ENCODE data around the gene PPM1L. TPM values are rescaled to one million over a fixed set of nuclear protein-coding genes. Genes with fewer than 3 reads are reported as not detected.
"Not testable (repeated sequence)": the region's sequence is repeated elsewhere in the genome, so short reads cannot be mapped to it uniquely, and the experiment has no call there.

Gene PPM1L
- total RNA-seq, 2 experiments from 2014 or later, result 2.0 TPM

DNA sequence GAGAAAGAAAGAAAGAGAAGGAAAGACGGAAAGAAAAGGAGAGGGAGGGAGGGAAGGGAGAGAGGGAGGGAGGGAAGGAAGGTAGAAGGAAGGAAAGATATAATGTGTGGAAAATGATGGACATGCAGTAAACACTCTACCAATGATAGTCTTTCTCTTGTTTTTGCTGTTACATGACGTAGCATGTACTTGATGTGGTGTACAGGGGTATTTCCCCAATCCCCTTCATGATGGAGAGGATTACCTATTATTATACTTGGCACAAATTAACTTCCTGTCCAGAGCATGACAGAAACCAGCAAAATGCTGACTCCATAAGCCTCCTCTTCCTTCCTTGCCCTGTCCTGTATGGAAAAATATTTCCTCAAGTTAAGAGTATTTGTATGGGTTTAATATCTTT is 224.7 kb downstream of the PPM1L start:
- DNase-seq, result peak; percentile 10
- Mint-ChIP-seq H3K36me3 (peaks cover 23% of the 10 kb centered on the region), H3K27me3 (no peaks in the 10 kb centered on the region), H3K4me3 (peak overlapping the region; percentile 60), H3K27ac (peak overlapping the region; percentile 93), H3K4me1 (peaks cover 17% of the 10 kb centered on the region), H3K9me3 (peaks cover 33% of the 10 kb centered on the region)

DNA sequence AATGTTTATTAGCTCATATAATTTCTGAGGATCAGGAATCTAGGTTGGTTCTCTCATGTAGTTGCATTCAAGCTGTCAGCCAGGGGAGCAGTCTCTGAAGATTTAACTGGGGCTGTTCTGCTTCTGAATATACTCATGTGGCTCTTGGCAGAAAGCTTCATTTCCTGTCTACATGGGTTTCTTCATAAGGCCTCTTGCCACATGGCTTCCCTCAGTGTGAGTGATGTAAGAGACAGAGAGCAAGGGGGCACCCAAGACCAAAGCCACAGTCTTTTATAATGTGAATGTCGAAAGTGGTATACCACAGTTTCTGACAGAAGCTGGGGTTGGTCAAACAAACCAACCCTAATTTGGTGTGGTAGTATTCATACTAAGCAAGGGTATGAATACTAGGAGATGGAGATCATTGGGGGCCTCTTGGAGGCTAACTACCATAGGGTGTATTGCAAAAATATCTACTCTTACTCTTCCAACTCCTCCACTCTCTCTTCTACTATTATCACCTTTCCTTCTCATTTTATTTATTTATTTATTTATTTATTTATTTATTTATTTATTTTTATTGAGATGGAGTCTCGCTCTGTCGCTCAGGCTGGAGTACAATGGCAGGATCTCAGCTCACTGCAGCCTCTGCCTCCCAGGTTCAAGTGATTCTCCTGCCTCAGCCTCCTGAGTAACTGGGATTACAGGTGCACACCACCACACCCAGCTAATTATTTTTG is 225.3 kb downstream of the PPM1L start:
- H3K9me3 Mint-ChIP-seq, result peaks cover 33% of the 10 kb centered on the region
- peaks cover 23% of the 10 kb centered on the region for H3K36me3 Mint-ChIP-seq
- H3K27me3 Mint-ChIP-seq, result no peaks in the 10 kb centered on the region
- H3K4me3 Mint-ChIP-seq, result peak overlapping the region; percentile 34
- H3K4me1 Mint-ChIP-seq, result peaks cover 17% of the 10 kb centered on the region
- peak; percentile 45 for DNase-seq
- peak overlapping the region; percentile 93 for H3K27ac Mint-ChIP-seq

- H3K4me3 Mint-ChIP-seq, result no peak overlapping the region
- peaks cover 23% of the 10 kb centered on the region for H3K36me3 Mint-ChIP-seq
- no peak for DNase-seq
- peak overlapping the region; percentile 5 for H3K27ac Mint-ChIP-seq
- H3K4me1 Mint-ChIP-seq, result peaks cover 17% of the 10 kb centered on the region
- no peaks in the 10 kb centered on the region for H3K27me3 Mint-ChIP-seq
- peaks cover 28% of the 10 kb centered on the region for H3K9me3 Mint-ChIP-seq
These were observed 226.5 kb downstream of the PPM1L start for GRCh38 chr3:160982491-160982890.

DNA sequence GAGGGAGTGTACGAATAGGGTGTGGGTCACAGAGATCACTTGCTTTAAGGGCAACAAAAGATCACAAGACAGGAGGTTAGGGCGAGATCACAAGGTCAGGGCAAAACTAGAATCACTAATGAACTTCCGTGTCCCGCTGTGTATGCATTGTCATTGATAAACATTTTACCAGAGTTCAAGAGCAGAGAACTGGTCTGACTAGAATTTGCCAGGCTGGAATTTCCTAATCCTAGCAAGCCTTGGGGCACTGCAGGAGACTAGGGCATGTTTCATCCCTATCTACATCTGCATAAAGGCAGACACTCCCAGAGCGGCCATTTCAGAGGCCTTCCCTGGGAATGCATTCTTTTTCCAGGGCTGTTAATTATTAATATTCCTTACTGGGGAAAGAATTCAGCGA is 227.9 kb downstream of the PPM1L start:
- Mint-ChIP-seq H3K4me1 (peaks cover 21% of the 10 kb centered on the region), H3K9me3 (peaks cover 25% of the 10 kb centered on the region), H3K36me3 (peaks cover 16% of the 10 kb centered on the region)
- not testable (repeated sequence) for H3K27ac Mint-ChIP-seq, H3K4me3 Mint-ChIP-seq, DNase-seq, H3K27me3 Mint-ChIP-seq

- DNase-seq, result no peak
- peaks cover 9% of the 10 kb centered on the region for H3K36me3 Mint-ChIP-seq
- H3K4me1 Mint-ChIP-seq, result peaks cover 11% of the 10 kb centered on the region
- no peaks in the 10 kb centered on the region for H3K27me3 Mint-ChIP-seq
- H3K4me3 Mint-ChIP-seq, result no peak overlapping the region
- peaks cover 18% of the 10 kb centered on the region for H3K9me3 Mint-ChIP-seq
- no peak overlapping the region for H3K27ac Mint-ChIP-seq
These were observed 230.0 kb downstream of the PPM1L start for GRCh38 chr3:160986069-160986468.

DNA sequence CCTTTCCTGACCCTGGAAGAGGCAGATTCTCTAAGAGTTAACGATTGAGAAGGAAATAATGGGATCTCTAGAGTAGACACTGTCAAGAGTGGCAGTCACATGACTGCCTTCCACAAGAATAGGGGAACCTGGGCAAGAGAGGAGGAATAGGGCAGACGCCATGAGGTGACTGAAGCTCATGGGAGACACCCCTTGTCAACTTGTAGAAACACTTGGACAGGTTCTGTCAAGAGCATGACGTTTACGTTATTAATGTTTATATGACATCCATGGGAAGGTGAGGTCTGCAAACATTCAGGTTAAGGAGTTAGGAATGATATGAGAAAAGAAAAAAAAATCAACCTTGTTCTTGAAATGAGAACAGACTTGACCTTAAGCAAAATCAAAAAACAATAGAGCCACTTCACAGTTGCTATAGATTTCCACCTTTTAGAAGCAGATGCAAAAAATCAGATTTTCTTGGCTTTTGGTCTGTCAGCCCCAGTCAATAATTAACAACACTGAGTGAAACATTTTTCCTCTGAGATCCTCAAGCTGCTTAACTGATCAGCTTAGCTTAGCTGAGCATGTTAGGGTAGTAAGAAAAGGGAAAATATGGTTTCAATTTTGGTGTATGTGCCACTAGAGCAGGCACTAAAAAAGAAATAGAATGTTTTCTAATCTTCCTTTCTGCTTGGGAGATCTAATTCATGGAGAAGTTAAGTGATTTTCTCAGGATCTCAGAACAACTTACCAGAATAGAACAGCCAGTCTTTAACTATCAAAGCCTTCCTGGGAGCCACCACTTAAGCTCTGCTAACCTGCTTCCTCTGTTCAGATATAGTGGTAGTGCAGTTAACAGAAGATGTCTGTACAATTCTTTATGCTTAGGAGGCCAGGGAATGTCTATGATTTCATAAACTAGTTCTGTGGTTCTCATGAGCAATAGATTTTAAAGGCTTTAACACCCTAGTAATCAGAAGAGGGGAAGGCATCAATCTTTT is 232.2 kb downstream of the PPM1L start:
- H3K4me3 Mint-ChIP-seq, result no peak overlapping the region
- H3K27ac Mint-ChIP-seq, result no peak overlapping the region
- H3K4me1 Mint-ChIP-seq, result peaks cover 4% of the 10 kb centered on the region
- H3K36me3 Mint-ChIP-seq, result peaks cover 5% of the 10 kb centered on the region
- no peak for DNase-seq
- H3K27me3 Mint-ChIP-seq, result no peaks in the 10 kb centered on the region
- H3K9me3 Mint-ChIP-seq, result peaks cover 8% of the 10 kb centered on the region

- Mint-ChIP-seq H3K36me3 (no peaks in the 10 kb centered on the region), H3K27me3 (no peaks in the 10 kb centered on the region), H3K9me3 (peaks cover under 1% of the 10 kb centered on the region), H3K27ac (no peak overlapping the region), H3K4me1 (peaks cover 4% of the 10 kb centered on the region), H3K4me3 (no peak overlapping the region)
- no peak for DNase-seq
These were observed 234.4 kb downstream of the PPM1L start for GRCh38 chr3:160990446-160990845.

- H3K27ac Mint-ChIP-seq, result no peak overlapping the region
- no peaks in the 10 kb centered on the region for H3K36me3 Mint-ChIP-seq
- no peak for DNase-seq
- no peak overlapping the region for H3K4me3 Mint-ChIP-seq
- no peaks in the 10 kb centered on the region for H3K27me3 Mint-ChIP-seq
- H3K4me1 Mint-ChIP-seq, result peaks cover 8% of the 10 kb centered on the region
- H3K9me3 Mint-ChIP-seq, result peaks cover 2% of the 10 kb centered on the region
These were observed 236.7 kb downstream of the PPM1L start for GRCh38 chr3:160992712-160993111.

- H3K9me3 Mint-ChIP-seq, result peaks cover 3% of the 10 kb centered on the region
- no peaks in the 10 kb centered on the region for H3K36me3 Mint-ChIP-seq
- H3K4me1 Mint-ChIP-seq, result peaks cover 13% of the 10 kb centered on the region
- H3K27ac Mint-ChIP-seq, result no peak overlapping the region
- no peak overlapping the region for H3K4me3 Mint-ChIP-seq
- DNase-seq, result no peak
- no peaks in the 10 kb centered on the region for H3K27me3 Mint-ChIP-seq
These were observed 240.8 kb downstream of the PPM1L start for GRCh38 chr3:160996811-160997210.

DNA sequence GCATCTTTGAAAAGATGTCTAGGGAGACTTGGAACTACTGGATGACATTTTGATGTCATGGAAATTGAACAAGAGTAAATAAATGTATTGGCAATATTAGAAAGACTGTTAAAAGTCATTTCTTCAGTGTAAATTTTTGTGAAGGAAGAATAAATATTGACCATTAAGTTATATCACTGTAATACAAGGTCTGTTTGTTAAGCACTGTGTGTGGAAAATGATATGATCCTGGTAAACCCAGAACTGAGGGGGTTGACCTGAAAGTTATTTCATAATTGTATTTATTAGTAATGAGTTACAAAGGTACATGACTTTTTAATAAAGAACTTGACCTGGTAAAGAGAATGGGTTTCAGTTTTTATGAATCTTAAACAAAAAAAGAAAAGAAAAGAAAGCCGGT is 242.6 kb downstream of the PPM1L start:
- no peak for DNase-seq
- H3K27ac Mint-ChIP-seq, result no peak overlapping the region

GRCh38 chr3:160999274-160999673 is 243.2 kb downstream of the PPM1L start:
- no peak overlapping the region for H3K27ac Mint-ChIP-seq
- peaks cover 3% of the 10 kb centered on the region for H3K9me3 Mint-ChIP-seq
- no peaks in the 10 kb centered on the region for H3K36me3 Mint-ChIP-seq
- H3K4me1 Mint-ChIP-seq, result peaks cover 13% of the 10 kb centered on the region
- no peak overlapping the region for H3K4me3 Mint-ChIP-seq
- H3K27me3 Mint-ChIP-seq, result no peaks in the 10 kb centered on the region
- DNase-seq, result peak; percentile 9

More for the DNA sequence above, 242.6 kb downstream of the PPM1L start:
- H3K4me3 Mint-ChIP-seq, result no peak overlapping the region
- H3K9me3 Mint-ChIP-seq, result peaks cover 3% of the 10 kb centered on the region
- H3K36me3 Mint-ChIP-seq, result no peaks in the 10 kb centered on the region
- H3K27me3 Mint-ChIP-seq, result no peaks in the 10 kb centered on the region
- H3K4me1 Mint-ChIP-seq, result peaks cover 13% of the 10 kb centered on the region

GRCh38 chr3:161008086-161008485 is 252.1 kb downstream of the PPM1L start:
- H3K4me1 Mint-ChIP-seq, result no peaks in the 10 kb centered on the region
- no peak for DNase-seq
- H3K9me3 Mint-ChIP-seq, result peaks cover 6% of the 10 kb centered on the region
- no peaks in the 10 kb centered on the region for H3K36me3 Mint-ChIP-seq
- H3K27ac Mint-ChIP-seq, result no peak overlapping the region
- H3K27me3 Mint-ChIP-seq, result no peaks in the 10 kb centered on the region
- H3K4me3 Mint-ChIP-seq, result no peak overlapping the region

GRCh38 chr3:161010151-161010550 is 254.1 kb downstream of the PPM1L start:
- not testable (repeated sequence) for H3K27me3 Mint-ChIP-seq, H3K9me3 Mint-ChIP-seq, H3K36me3 Mint-ChIP-seq, DNase-seq, H3K4me1 Mint-ChIP-seq, H3K4me3 Mint-ChIP-seq, H3K27ac Mint-ChIP-seq

GRCh38 chr3:161014843-161015749 is 259.1 kb downstream of the PPM1L start:
- no peaks in the 10 kb centered on the region for H3K4me1 Mint-ChIP-seq
- H3K27me3 Mint-ChIP-seq, result no peaks in the 10 kb centered on the region
- DNase-seq, result no peak
- no peak overlapping the region for H3K27ac Mint-ChIP-seq
- H3K9me3 Mint-ChIP-seq, result peaks cover 3% of the 10 kb centered on the region
- H3K4me3 Mint-ChIP-seq, result no peak overlapping the region
- no peaks in the 10 kb centered on the region for H3K36me3 Mint-ChIP-seq
